ENCODE measurements around the gene ASPSCR1. TPM values are rescaled to one million over a fixed set of nuclear protein-coding genes. Genes with fewer than 3 reads are reported as not detected.
A peak's percentile ranks its signal among the peaks of the same experiment; 100 is the strongest.

The ASPSCR1 gene
- total and polyA plus RNA-seq, 2 of the 13 experiments (the other 11 are each of a cell fraction or from before 2014, with no cell fraction given), result 274 to 314 TPM

GRCh38 chr17:81994593-81995462 is 17.4 kb downstream of the ASPSCR1 start (continued):
- TF ChIP-seq ZBTB8A (CRISPR knock-in tag; IDR thresholded peaks at IDR 0.05; ENCODE audit: borderline replicate concordance, low read depth), result no peak
- no peak; the same call in 1 of the 2 replicates for TF ChIP-seq ZBTB14 (CRISPR knock-in tag; IDR thresholded peaks at IDR 0.05)
- no peak; the same call in 1 of the 2 replicates for TF ChIP-seq RXRA (CRISPR knock-in tag; IDR thresholded peaks at IDR 0.05)
- TF ChIP-seq RNF2 (conservative IDR thresholded peaks at IDR 0.05; ENCODE audit: low read depth), result no peak
- peak; percentile 82 for TF ChIP-seq DR1 (CRISPR knock-in tag; IDR thresholded peaks at IDR 0.05)
- TF ChIP-seq SPEN (CRISPR knock-in tag; IDR thresholded peaks at IDR 0.05; ENCODE audit: low read depth), result no peak; the same call in 1 of the 2 replicates
- no peak; the same call in 1 of the 2 replicates for TF ChIP-seq STAT6 (CRISPR knock-in tag; IDR thresholded peaks at IDR 0.05; ENCODE audit: borderline replicate concordance)
- no peak for TF ChIP-seq LCORL (IDR thresholded peaks at IDR 0.05)
- peak; percentile 89 for TF ChIP-seq LCORL (CRISPR knock-in tag; IDR thresholded peaks at IDR 0.05)
- TF ChIP-seq ZNF740 (CRISPR knock-in tag; IDR thresholded peaks at IDR 0.05), result peak; percentile 99
- TF ChIP-seq ZFP82 (CRISPR knock-in tag; IDR thresholded peaks at IDR 0.05; ENCODE audit: borderline replicate concordance), result peak; percentile 93
- peak; percentile 33; the same call in 1 of the 2 replicates for TF ChIP-seq ZGPAT (CRISPR knock-in tag; IDR thresholded peaks at IDR 0.05)
- TF ChIP-seq RBM22 (optimal IDR thresholded peaks at IDR 0.05; ENCODE audit: low read length), result peak; percentile 46
- TF ChIP-seq ZNF205 (CRISPR knock-in tag; IDR thresholded peaks at IDR 0.05), result no peak
- peak; percentile 70 for TF ChIP-seq HNF1A (IDR thresholded peaks at IDR 0.05; ENCODE audit: low read depth)
- no peak for TF ChIP-seq HNF1A (CRISPR knock-in tag; IDR thresholded peaks at IDR 0.05; ENCODE audit: borderline replicate concordance)
- no peak for TF ChIP-seq REXO4 (CRISPR knock-in tag; IDR thresholded peaks at IDR 0.05; ENCODE audit: borderline replicate concordance)
- peak; percentile 50; the same call in 1 of the 2 replicates for TF ChIP-seq ZSCAN20 (CRISPR knock-in tag; IDR thresholded peaks at IDR 0.05; ENCODE audit: borderline replicate concordance)
- 0 out of 2 replicates have a peak, but pooled peaks have one; percentile 63 for TF ChIP-seq ZNF317 (CRISPR knock-in tag; IDR thresholded peaks at IDR 0.05)
